Measurements from ENCODE around the gene AMELY. TPM values are rescaled to one million over a fixed set of nuclear protein-coding genes. Genes with fewer than 3 reads are reported as not detected.
"Not testable (repeated sequence)": the region's sequence is repeated elsewhere in the genome, so short reads cannot be mapped to it uniquely, and the experiment has no call there.

Gene AMELY
- total and polyA plus RNA-seq, 2 donors, result not detected

DNA sequence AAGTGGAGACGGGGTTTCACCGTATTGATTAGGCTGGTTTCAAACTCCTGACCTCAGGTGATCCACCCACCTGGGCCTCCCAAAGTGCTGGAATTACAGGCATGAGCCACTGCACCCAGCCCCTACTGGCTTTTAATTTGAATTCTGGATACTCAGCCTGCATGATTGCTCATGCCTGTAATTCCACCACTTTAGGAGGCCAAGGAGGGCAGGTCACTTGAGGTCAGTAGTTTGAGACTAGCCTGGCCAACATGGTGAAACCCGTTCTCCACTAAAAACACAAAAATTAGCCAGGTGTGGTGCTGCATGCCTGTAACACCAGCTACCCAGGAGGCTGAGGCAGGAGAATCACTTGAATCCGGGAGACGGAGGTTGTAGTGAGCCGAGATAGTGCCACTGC, 3.5 kb downstream of the AMELY start:
- WGBS, result 68% methylated on average over 6 of the region's 6 CpGs
- not testable (repeated sequence) for H3K27ac ChIP-seq (ENCODE audit: low read depth); DNase-seq (ENCODE audit: extremely low spot score); H3K4me1 ChIP-seq (ENCODE audit: insufficient read depth); H3K4me3 ChIP-seq (ENCODE audit: low read depth, low read length); H3K36me3 ChIP-seq (ENCODE audit: insufficient read depth)

DNA sequence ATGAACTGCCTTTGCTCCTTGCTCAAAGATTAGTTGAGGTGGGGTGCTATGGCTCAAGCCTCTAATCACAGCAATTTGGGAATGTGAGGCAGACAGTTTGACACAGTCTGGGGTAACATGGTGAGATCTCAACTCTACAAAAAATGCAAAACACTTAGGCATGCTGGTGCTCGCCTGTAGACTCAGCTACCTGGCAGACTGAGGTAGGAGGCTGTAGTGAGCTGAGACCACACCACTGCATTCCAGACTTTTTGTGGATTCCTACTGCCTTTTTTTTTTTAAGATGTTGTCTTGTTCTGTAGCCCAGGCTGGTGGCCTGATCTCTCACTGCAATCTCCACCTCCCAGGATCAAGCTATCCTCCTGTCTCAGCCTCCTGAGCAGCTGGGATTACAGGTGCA, 4.0 kb downstream of the AMELY start:
- WGBS, result 81% methylated on average over 1 of the region's 1 CpG
- H3K4me1 ChIP-seq (ENCODE audit: insufficient read depth), result no peaks in the 10 kb centered on the region
- H3K36me3 ChIP-seq (ENCODE audit: insufficient read depth), result no peaks in the 10 kb centered on the region
- no peak for DNase-seq (ENCODE audit: extremely low spot score)
- no peak overlapping the region for H3K4me3 ChIP-seq (ENCODE audit: low read depth, low read length)
- no peak overlapping the region for H3K27ac ChIP-seq (ENCODE audit: low read depth)

DNA sequence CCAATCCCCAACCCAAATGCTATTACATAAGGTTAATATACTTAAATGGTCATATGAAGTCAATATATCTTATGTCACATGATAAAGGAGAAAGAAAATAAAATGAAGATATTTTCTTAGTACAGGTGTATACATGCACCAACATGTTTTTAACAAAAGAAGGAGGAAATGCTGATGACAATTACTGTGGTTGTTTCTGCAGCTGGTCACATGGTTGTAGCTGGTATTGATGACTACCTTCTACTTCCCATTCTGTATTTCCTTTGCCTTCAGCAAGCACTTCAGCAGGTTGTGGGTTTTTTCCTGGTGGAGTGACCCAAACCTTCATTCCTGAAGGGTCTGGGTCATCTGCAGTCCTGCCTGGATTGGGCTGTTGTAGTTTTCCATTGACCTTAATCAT, 9.4 kb downstream of the AMELY start:
- H3K27ac ChIP-seq (ENCODE audit: low read depth), result not testable (repeated sequence)

DNA sequence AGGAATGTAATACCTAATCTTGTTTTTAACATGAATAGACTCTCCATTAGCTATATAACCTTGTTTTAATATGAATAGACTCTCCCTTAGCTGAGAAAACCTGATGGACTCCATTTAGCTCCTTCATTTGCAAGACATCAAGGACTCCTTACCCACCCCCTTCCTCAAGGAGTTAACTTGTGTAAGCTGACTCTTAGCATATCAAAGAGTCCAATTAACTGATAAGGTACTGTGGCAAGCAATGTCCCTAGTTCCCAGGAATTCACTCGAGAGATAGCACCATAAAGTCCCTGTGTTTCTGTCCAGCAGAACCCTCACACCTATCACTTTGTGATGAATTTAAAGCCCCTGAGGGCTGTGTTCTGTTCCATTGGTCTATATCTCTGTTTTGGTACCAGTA, 16.3 kb downstream of the AMELY start:
- no peaks in the 10 kb centered on the region for H3K36me3 ChIP-seq (ENCODE audit: insufficient read depth)
- WGBS, result 13% methylated on average over 1 of the region's 1 CpG
- no peak overlapping the region for H3K4me3 ChIP-seq (ENCODE audit: low read depth, low read length)
- no peak for DNase-seq (ENCODE audit: extremely low spot score)
- H3K4me1 ChIP-seq (ENCODE audit: insufficient read depth), result no peaks in the 10 kb centered on the region
- H3K27ac ChIP-seq (ENCODE audit: low read depth), result no peak overlapping the region

More for the DNA sequence above, 9.4 kb downstream of the AMELY start:
- not testable (repeated sequence) for H3K4me3 ChIP-seq (ENCODE audit: low read depth, low read length); H3K36me3 ChIP-seq (ENCODE audit: insufficient read depth); H3K4me1 ChIP-seq (ENCODE audit: insufficient read depth); DNase-seq (ENCODE audit: extremely low spot score)

DNA sequence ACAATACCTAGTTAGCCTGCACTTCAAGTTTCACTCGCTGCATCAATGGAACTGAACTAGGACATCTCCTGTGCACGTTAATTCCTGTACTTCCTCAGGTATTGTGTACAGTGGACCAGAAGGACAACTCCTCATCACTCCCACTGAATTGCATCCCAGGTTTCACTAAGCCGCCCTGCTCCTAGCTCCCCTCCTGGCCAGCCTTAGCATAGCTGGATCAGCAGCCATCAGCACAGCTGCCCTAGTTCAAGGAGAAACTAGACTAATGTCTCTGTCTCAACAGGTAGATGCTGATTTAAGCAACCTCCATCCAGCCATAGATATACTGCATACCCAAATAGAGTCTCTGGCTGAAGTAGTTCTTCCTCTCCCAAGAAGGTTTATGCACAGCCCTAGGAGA, 17.1 kb downstream of the AMELY start:
- DNase-seq (ENCODE audit: extremely low spot score), result no peak

DNA sequence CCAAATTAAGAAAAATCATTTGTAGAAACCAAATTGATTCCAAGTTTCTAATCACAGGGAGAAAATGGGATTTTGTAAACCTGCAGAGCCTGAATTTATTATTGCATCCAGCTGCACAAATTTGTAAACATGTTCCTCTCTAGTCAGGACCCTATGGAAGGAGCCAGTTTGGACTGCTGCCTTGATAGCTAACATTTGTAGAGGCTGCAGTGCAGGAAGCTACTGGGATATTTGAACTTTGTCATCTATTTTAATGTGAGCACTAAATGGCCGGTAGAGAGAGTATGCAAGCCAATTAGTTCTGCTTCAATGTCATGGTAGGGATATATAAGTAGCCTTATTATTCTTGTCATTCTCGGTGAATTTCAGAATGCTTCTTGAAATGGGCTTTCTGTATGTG, 62.2 kb downstream of the AMELY start:
- H3K4me1 ChIP-seq (ENCODE audit: insufficient read depth), result no peaks in the 10 kb centered on the region
- no peak overlapping the region for H3K27ac ChIP-seq (ENCODE audit: low read depth)
- no peaks in the 10 kb centered on the region for H3K36me3 ChIP-seq (ENCODE audit: insufficient read depth)
- DNase-seq (ENCODE audit: extremely low spot score), result no peak
- 69% methylated on average over 2 of the region's 2 CpGs for WGBS
- H3K4me3 ChIP-seq (ENCODE audit: low read depth, low read length), result no peak overlapping the region

More for the DNA sequence above, 17.1 kb downstream of the AMELY start:
- no peaks in the 10 kb centered on the region for H3K36me3 ChIP-seq (ENCODE audit: insufficient read depth)
- no peaks in the 10 kb centered on the region for H3K4me1 ChIP-seq (ENCODE audit: insufficient read depth)
- no peak overlapping the region for H3K4me3 ChIP-seq (ENCODE audit: low read depth, low read length)
- WGBS, result 64% methylated on average over 3 of the region's 3 CpGs
- no peak overlapping the region for H3K27ac ChIP-seq (ENCODE audit: low read depth)

DNA sequence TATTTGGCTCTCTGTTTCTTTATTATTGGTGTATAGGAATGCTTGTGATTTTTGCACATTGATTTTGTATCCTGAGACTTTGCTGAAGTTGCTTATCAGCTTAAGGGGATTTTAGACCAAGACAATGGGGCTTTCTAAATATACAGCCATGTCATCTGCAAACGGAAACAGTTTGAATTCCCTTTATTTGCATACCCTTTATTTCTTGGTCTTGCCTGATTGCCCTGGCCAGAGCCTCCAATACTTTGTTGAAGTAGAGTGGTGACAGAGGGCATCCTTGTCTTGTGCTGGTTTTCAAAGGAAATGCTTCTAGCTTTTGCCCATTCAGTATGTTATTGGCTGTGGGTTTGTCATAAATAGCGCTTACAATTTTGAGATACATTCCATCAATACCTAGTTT, 68.9 kb downstream of the AMELY start:
- WGBS, result 59% methylated on average over 2 of the region's 2 CpGs
- DNase-seq (ENCODE audit: extremely low spot score), result not testable (repeated sequence)

More for the DNA sequence above, 68.9 kb downstream of the AMELY start:
- not testable (repeated sequence) for H3K4me3 ChIP-seq (ENCODE audit: low read depth, low read length); H3K4me1 ChIP-seq (ENCODE audit: insufficient read depth); H3K27ac ChIP-seq (ENCODE audit: low read depth); H3K36me3 ChIP-seq (ENCODE audit: insufficient read depth)

Other genes with a start within 250 kb of the AMELY start
- gene TBL1Y, start 1.1 kb downstream of the AMELY start, total RNA-seq, result not detected
- gene TBL1Y, start 1.1 kb downstream of the AMELY start, polyA plus RNA-seq, result 0.25 TPM

Data from urinary bladder (tissue), 4 donors.